RWPE1 (cell line): ENCODE results near the gene NSMCE4A.

Source experiments
- CTCF ChIA-PET: fragments of 350-600 bp; sonication (Branson Sonifier 250); formaldehyde crosslinking; extraction: SDS; loops from one replicate; lab custom pipeline; 2021; lab: Yijun Ruan, JAX
- POLR2A ChIA-PET: fragments of 400-600 bp; formaldehyde crosslinking; extraction: SDS; loops from one replicate; lab custom pipeline; 2020; ENCODE audit warnings: antibody characterized with exemption; ENCODE audit not compliant: low non-redundant PET; lab: Yijun Ruan, JAX
- DNase-seq: peaks from one replicate; pipeline ENCODE4 v3.0.0; 2012; ENCODE audit warnings: low spot score
- H3K27ac ChIP-seq: fragments of 450-650 bp; 2 replicates; pipeline ENCODE4 v1.5.1; 2017
- CTCF ChIP-seq: fragments of 450-650 bp; conservative IDR thresholded peaks from 2 replicates; pipeline ENCODE4 v1.5.1; 2017; ENCODE audit warnings: low read depth, mild to moderate bottlenecking

Gene NSMCE4A

GRCh38 chr10:121961456-121961855 lies 13.6 kb downstream of the NSMCE4A start:
- TF ChIP-seq CTCF, result no peak
- DNase-seq, result no peak
- ChIA-PET POLR2A (no interaction called here), CTCF (interaction anchor here (0.7 to 2.0 kb wide), 2 partner anchors 14 to 293 kb away, joined by 8 to 10 read pairs; partner anchors contain the start of gene NSMCE4A)
- H3K27ac ChIP-seq, result no peak overlapping the region

- ChIA-PET CTCF (interaction anchor here (0.6 kb wide), 1 partner anchor 210 kb away, joined by 3 read pairs; no protein-coding TSS in a partner anchor), POLR2A (no interaction called here)
- no peak for TF ChIP-seq CTCF
- DNase-seq, result no peak
- no peak overlapping the region for H3K27ac ChIP-seq
Measured at GRCh38 chr10:121959671-121960070, 15.3 kb downstream of the NSMCE4A start.

- ChIA-PET CTCF (interaction anchor here (0.5 to 0.6 kb wide), 2 partner anchors 156 to 213 kb away, joined by 3 read pairs; no protein-coding TSS in a partner anchor), POLR2A (no interaction called here)
- TF ChIP-seq CTCF, result no peak
- peak; percentile 82 for DNase-seq
- H3K27ac ChIP-seq, result peak overlapping the region; percentile 47; the same call in 1 of the 2 replicates
Measured at GRCh38 chr10:121956111-121957061, 18.6 kb downstream of the NSMCE4A start.

- no peak overlapping the region for H3K27ac ChIP-seq
- ChIA-PET POLR2A (no interaction called here), CTCF (interaction anchor here (0.6 kb wide), 1 partner anchor 1322 kb away, joined by 4 read pairs; no protein-coding TSS in a partner anchor)
- TF ChIP-seq CTCF, result no peak
- DNase-seq, result no peak
Measured at GRCh38 chr10:121952226-121952625, 22.8 kb downstream of the NSMCE4A start.

- no peak overlapping the region for H3K27ac ChIP-seq
- POLR2A ChIA-PET, result no interaction called here
- TF ChIP-seq CTCF, result no peak
- CTCF ChIA-PET, result interaction anchor here (0.6 kb wide), 1 partner anchor 150 kb away, joined by 7 read pairs; no protein-coding TSS in a partner anchor
- no peak for DNase-seq
Measured at GRCh38 chr10:121949451-121949850, 25.6 kb downstream of the NSMCE4A start.

GRCh38 chr10:121949049-121949448 lies 26.0 kb downstream of the NSMCE4A start:
- H3K27ac ChIP-seq, result no peak overlapping the region
- DNase-seq, result no peak
- CTCF ChIA-PET, result interaction anchor here (0.6 kb wide), 1 partner anchor 150 kb away, joined by 7 read pairs; no protein-coding TSS in a partner anchor
- TF ChIP-seq CTCF, result no peak
- POLR2A ChIA-PET, result no interaction called here
